C4-2B (cell line): Measurements from ENCODE around the gene C1orf216.
"Not testable (repeated sequence)": the region's sequence is repeated elsewhere in the genome, so short reads cannot be mapped to it uniquely, and the experiment has no call there.

Experiments used
- H3K27ac ChIP-seq: fragments of 450-650 bp; 2 replicates; pipeline ENCODE4 v1.5.1; 2017
- CTCF ChIP-seq: fragments of 450-650 bp; conservative IDR thresholded peaks from 2 replicates; pipeline ENCODE4 v1.5.1; 2017; ENCODE audit warnings: mild to moderate bottlenecking
- ZFX ChIP-seq: fragments of 450-650 bp; IDR thresholded peaks from 2 replicates; pipeline ENCODE4 v1.6.1; 2017

The C1orf216 gene

GRCh38 chr1:35692317-35692716 is 26.4 kb downstream of the C1orf216 start:
- no peak overlapping the region for H3K27ac ChIP-seq
- no peak for TF ChIP-seq CTCF
- no peak for TF ChIP-seq ZFX

- H3K27ac ChIP-seq, result no peak overlapping the region
- no peak for TF ChIP-seq ZFX
- no peak for TF ChIP-seq CTCF
Measured at GRCh38 chr1:35691571-35692220, 27.0 kb downstream of the C1orf216 start.

- TF ChIP-seq ZFX (no peak), CTCF (no peak)
- no peak overlapping the region for H3K27ac ChIP-seq
Measured at GRCh38 chr1:35691080-35691479, 27.6 kb downstream of the C1orf216 start.

GRCh38 chr1:35690103-35690502 is 28.6 kb downstream of the C1orf216 start:
- H3K27ac ChIP-seq, result not testable (repeated sequence)

GRCh38 chr1:35688161-35688560 is 30.5 kb downstream of the C1orf216 start:
- TF ChIP-seq ZFX (no peak), CTCF (no peak)
- no peak overlapping the region for H3K27ac ChIP-seq

GRCh38 chr1:35683012-35683411 is 35.7 kb downstream of the C1orf216 start:
- no peak for TF ChIP-seq CTCF
- no peak for TF ChIP-seq ZFX
- no peak overlapping the region for H3K27ac ChIP-seq

- no peak for TF ChIP-seq ZFX
- no peak for TF ChIP-seq CTCF
- H3K27ac ChIP-seq, result no peak overlapping the region
Measured at GRCh38 chr1:35680271-35680670, 38.4 kb downstream of the C1orf216 start.

- no peak overlapping the region for H3K27ac ChIP-seq
- no peak for TF ChIP-seq CTCF
- no peak for TF ChIP-seq ZFX
Measured at GRCh38 chr1:35675773-35676172, 42.9 kb downstream of the C1orf216 start.
